GM19023 (cell line): Measurements from ENCODE around the gene ISG20L2.

Source experiments
- ATAC-seq: cut with Tn5 transposase; IDR thresholded peaks from one replicate; pipeline ENCODE4 v1.9.1; 2021; ENCODE audit warnings: mild to moderate bottlenecking, moderate library complexity; ENCODE audit not compliant: unreplicated experiment

The ISG20L2 gene

DNA sequence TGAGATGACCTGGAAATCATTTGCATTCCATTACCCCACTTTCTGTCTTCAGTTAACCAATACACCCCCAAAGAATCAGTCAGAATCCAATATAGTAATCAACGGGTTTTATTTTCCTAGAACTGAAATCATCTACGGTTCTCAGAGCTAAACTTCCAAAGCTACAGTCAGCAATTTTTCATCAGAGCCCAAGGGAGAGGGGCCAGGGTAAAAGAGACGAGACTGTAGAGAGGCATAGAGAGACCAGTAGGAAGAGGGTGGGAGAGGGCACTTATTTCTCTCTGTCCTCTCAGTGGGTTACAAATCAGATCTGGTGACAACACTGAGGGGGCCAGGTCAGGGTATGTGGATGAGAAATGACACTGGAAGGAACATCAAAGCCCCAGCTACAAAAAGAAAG lies 13.5 kb upstream of the ISG20L2 start:
- ATAC-seq = no peak

GRCh38 chr1:156741481-156741983 lies 13.0 kb upstream of the ISG20L2 start:
- ATAC-seq = peak; percentile 2

- ATAC-seq = peak; percentile 78
Measured at GRCh38 chr1:156740741-156741480, 12.3 kb upstream of the ISG20L2 start, which contains the start of gene MRPL24. Gene MRPL24, minus strand, starts transcription at chr1:156741088. Its CDS starts 2,384 bp downstream, at chr1:156738704.

DNA sequence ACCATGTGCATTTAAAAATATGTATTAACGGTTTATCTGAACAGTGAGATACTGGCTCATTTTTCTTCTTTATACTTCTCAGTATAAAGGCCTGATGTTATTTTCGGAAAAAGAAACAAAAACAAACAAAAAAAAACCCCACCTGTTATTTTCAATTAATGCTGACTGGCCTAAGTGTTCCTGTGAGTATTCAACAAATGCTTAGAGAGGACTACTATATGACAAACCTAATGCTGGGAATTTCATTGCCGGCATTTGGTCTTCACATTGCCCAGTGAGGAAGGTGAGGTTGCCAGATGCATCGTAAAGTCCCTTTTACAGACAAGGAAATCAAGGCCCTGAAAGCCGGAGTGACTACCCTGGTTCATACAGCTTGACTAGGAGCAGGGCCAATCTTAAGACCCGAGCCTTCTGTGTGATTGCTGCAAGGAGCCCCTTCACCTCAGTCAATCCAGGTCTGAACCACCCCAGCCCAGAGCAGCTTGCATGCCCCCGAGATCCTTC lies 11.7 kb upstream of the ISG20L2 start:
- no peak for ATAC-seq

GRCh38 chr1:156738916-156739315 lies 10.3 kb upstream of the ISG20L2 start:
- no peak for ATAC-seq

GRCh38 chr1:156738407-156738806 lies 9.8 kb upstream of the ISG20L2 start:
- ATAC-seq = no peak

DNA sequence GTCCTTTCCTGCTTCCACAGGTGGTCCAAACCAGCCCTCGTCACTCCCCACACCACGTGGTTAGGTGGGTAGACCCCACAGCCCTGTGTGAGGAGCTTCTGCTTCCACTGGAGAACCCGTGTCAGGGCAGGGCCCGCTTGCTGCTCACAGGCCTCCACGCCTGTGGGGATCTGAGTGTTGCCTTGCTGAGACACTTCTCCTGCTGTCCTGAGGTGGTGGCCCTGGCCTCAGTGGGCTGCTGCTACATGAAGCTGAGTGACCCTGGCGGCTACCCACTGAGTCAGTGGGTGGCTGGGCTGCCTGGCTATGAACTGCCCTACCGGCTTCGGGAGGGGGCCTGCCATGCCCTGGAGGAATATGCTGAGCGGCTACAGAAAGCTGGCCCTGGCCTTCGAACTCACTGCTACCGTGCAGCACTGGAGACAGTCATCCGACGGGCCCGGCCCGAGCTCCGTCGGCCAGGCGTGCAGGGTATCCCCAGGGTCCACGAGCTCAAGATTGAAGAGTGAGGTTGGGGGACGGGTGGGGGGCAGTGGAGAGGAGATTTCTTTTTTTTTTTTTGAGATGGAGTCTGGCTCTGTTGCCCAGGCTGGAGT lies 5.5 kb upstream of the ISG20L2 start:
- ATAC-seq = no peak

DNA sequence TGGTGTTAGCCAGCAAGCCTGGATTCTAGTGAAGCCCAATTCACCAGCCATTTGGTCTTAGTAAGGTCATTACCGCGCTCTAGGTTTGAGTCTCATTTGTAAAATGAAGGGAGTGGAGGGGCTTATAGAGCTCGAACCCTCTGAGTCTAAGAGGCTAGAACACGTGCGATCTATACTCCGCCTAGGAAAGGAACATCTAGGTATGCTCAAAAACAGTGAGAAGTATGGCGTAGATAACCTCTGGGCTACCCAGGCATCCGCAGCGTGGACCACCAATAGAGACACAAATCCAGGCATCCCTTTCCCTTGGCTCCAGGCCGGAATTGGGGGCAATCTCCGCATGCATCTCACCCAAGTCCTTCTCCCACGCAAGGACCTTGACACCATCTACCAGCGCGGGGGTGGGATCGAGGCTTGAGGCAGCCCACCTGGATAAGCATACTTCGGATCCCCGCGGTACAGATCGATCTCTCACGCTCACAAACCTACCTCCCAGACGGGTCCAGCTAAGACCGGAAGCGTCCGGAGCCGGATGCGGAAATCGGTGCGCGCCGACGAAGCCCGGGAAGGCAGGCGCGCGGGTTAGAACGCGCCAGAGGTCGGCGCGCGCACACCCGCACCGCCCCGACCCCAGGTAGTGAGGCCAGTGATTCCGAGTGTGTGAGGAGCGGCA lies 504 bp downstream of the ISG20L2 start, which contains the start of gene METTL25B:
METTL25B (plus strand) TSS at position 544 of the 673 bp plus-strand sequence. CDS start 636 bp downstream, outside the sequence.
- ATAC-seq = peak; percentile 65

DNA sequence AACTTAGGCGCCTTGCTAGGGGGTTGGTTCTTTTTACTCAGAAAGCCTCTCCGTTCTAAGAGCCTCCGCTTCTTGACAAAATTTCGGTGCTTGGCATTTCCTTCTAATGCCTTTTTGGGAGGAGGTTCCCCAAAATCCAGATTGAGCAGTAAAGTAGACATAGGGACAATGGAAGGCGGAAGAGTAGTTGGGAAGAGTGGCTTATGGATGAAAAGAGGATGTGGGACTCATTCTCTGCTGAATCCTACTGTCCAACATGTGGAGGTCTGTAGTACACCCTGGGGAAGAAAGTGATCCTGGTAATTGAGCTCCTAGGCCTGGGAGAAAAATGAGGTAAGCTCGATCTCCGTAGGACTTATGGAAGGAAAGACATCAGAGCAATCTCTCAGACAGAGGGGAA lies 1.1 kb downstream of the ISG20L2 start:
- ATAC-seq = no peak

DNA sequence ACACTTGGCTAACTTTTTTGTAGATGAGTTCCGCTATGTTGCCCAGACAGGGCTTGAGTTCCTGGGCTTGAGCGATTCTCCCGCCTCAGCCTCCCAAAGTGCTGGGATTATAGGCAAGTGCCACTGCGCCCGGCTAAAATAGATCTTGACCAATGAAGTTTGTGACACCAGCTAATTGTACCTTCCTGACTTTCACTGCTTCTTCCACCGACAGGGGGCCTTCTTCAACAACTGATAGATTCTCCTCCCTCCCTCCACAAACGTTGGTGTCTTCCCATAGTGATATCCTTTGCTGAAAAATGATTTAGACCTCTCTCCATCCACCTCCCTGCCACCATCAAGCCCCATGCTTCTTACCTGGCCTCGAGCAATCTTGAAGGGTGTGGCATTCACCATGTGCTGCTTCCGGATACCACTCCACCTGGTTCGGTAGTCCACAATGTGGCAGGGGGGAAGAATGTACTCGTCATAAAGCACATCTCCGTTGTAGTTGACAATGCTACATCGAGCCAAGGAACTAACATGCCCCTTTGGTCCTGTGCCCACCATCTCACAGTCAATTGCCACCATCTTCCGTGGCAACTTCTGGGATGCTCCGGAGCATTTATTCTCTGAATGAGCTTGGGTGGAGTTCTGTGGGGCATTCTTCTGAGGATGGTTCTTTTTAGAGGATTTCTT lies 1.9 kb downstream of the ISG20L2 start:
- ATAC-seq = no peak

- no peak for ATAC-seq
Measured at GRCh38 chr1:156725683-156726280, 2.8 kb downstream of the ISG20L2 start.

GRCh38 chr1:156721535-156721934 lies 7.0 kb downstream of the ISG20L2 start:
- no peak for ATAC-seq

- ATAC-seq = no peak
Measured at GRCh38 chr1:156721131-156721530, 7.4 kb downstream of the ISG20L2 start.

DNA sequence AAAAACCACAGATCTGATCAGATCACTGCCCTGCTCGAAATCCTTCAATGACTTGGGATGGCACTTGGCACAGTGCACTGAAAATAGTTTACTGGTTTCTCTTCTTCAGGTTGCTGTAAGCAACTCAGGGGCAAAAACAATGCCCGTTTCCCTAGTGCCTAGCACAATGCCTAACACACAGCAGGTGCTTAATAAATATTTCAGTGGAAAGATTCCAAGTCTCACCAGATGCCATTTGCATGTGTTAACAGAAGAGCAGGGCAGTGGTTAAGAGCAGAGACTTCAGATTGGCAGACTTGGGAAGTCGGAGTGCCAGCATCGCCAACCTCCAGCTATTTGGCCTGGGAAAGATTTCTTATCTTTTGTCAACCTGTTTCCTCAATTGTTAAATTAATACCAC lies 11.2 kb downstream of the ISG20L2 start:
- no peak for ATAC-seq

- no peak for ATAC-seq
Measured at GRCh38 chr1:156714830-156715229, 13.7 kb downstream of the ISG20L2 start.

- ATAC-seq = no peak
Measured at GRCh38 chr1:156712626-156713025, 15.9 kb downstream of the ISG20L2 start.

- no peak for ATAC-seq
Measured at GRCh38 chr1:156711011-156711817, 17.4 kb downstream of the ISG20L2 start.

DNA sequence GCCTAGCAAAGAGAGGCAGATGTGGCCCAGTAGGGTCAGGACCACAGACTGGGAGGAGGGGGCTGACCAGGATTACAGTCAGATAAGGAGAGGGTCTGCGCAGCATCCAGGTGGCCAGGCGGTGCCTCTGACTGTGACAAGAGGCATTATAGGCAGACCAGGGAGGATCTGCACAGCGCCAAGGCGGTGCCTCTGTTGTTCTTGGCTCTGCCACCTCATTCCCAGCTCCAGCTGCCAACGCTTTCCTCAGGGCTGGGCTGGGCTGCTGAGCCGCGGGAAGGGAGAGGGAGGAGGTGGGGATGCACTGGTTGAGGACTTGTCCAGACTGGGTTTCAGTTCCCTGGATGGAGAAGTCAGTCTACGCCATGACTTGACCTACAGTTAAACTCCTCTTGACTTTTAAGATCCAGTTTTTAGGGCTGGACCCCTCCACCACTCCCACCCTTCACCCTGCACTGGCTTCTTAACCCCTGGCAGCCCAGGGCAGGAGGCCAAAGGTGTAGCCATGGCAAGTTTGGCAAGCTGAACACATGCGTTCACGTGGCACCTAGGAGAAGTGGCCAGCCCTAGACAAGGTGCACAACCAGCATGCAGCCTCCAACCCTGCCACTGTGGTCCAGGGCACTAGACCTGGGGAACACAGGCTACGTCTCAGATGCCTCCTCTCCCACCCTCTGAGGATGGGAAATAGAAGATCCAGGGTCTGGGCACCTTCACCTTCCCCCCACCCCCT lies 18.6 kb downstream of the ISG20L2 start:
- no peak for ATAC-seq

GRCh38 chr1:156709031-156709430 lies 19.5 kb downstream of the ISG20L2 start:
- ATAC-seq = no peak
